ENCODE results near the gene WSB1. TPM values are rescaled to one million over a fixed set of nuclear protein-coding genes. Genes with fewer than 3 reads are reported as not detected.

WSB1 gene
- total RNA-seq, 4 donors from 2014 or later = 89.2 to 218 (median 168) TPM

DNA sequence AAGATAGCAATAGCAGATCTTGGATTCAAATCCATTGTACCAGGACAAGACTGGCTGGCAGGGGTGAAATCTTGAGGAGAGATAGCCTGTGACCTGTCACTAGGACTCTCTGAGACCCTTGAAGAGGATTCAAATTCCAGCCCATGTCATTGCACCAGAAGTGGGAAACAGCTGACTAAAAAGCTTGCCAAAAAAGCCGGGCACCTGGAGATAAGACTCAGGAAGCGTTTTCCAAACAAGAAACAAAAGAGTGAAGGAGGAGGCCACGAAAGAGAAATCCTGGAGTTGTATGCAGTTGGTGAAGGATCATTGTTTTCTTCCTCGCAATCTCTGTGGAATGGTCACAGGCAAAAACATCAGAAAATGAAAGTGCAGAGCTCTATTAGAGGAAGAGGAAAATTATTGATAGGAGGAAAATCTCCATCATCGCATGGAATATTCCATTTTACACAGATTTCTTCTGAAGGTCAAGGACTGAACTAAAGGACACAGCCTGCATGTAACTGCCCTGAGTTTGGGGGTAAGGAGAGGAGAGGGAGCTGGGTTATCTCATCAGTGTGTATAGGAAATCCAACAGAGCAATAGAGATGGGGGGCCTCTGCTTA, 9.0 kb upstream of the WSB1 start:
- intact Hi-C loops (cut with DNase I) = no loop called here
- H3K4me1 ChIP-seq = peaks cover 6 to 22% of the 10 kb centered on the region in 2 donors
- peak overlapping the region; percentile 71 to 86 (median 71) for H3K27ac ChIP-seq
- no peaks in the 10 kb centered on the region for H3K9me3 ChIP-seq
- WGBS, 2 donors = 30 to 47% methylated on average over 5 of the region's 5 CpGs
- no peaks in the 10 kb centered on the region for H3K27me3 ChIP-seq
- peak in 1 of 2 donors; percentile 63 for TF ChIP-seq POLR2A (IDR thresholded peaks at IDR 0.05)
- TF ChIP-seq, protein P1, sequence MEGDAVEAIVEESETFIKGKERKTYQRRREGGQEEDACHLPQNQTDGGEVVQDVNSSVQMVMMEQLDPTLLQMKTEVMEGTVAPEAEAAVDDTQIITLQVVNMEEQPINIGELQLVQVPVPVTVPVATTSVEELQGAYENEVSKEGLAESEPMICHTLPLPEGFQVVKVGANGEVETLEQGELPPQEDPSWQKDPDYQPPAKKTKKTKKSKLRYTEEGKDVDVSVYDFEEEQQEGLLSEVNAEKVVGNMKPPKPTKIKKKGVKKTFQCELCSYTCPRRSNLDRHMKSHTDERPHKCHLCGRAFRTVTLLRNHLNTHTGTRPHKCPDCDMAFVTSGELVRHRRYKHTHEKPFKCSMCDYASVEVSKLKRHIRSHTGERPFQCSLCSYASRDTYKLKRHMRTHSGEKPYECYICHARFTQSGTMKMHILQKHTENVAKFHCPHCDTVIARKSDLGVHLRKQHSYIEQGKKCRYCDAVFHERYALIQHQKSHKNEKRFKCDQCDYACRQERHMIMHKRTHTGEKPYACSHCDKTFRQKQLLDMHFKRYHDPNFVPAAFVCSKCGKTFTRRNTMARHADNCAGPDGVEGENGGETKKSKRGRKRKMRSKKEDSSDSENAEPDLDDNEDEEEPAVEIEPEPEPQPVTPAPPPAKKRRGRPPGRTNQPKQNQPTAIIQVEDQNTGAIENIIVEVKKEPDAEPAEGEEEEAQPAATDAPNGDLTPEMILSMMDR (IDR thresholded peaks at IDR 0.05) = no peak
- H3K4me3 ChIP-seq (replicated peaks in 1 of 3) = peak overlapping the region in 1 of 3 donors; percentile 1
- peak; percentile 74 to 77 for DNase-seq
- no peaks in the 10 kb centered on the region for H3K36me3 ChIP-seq

DNA sequence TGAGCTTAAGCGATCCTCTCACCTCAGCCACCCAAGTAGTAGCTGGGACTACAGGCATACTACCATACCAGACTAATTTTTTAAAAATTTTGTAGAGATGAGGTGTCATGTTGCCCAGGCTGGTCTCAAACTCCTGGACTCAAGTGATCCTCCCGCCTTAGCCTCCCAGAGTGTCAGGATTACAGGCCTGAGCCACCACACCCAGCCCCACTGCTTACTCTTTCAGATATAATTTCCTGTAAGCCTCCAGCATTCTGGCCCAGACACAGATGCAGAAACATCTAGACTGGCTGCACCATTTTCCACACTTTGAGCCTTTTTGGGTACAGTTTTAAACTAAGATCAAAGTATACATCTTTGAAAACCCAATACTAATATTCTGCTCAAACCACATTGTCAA, 8.4 kb upstream of the WSB1 start:
- Histone ChIP-seq H3K4me3 (replicated peaks in 1 of 3) (peak overlapping the region in 1 of 3 donors; percentile 1), H3K27ac (peak overlapping the region; percentile 71 to 86 (median 71)), H3K9me3 (no peaks in the 10 kb centered on the region), H3K36me3 (no peaks in the 10 kb centered on the region), H3K4me1 (peaks cover 6 to 22% of the 10 kb centered on the region in 2 donors), H3K27me3 (no peaks in the 10 kb centered on the region)
- DNase-seq = no peak
- TF ChIP-seq, protein P1 (IDR thresholded peaks at IDR 0.05) = no peak
- no peak for TF ChIP-seq POLR2A (IDR thresholded peaks at IDR 0.05)
- WGBS, 2 donors = 92 to 97% methylated on average over 2 of the region's 2 CpGs
- intact Hi-C loops (cut with DNase I) = no loop called here

DNA sequence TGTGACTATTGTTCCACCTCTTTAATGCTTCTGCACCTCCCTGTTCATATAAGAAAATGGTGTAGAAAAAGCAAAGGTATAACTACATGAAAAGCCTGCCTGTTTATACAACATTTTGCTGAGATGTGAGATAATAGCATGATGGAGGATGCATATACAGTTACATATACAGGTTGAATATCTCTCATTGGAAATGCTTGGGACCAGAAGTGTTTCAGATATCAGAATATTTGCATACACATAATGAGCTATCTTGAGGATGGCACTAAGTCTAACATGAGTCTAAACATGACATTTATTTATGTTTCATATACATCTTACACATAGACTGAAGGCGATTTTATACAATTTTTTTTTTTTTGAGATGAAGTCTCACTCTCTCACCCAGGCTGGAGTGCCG, 5.7 kb upstream of the WSB1 start:
- Histone ChIP-seq H3K27ac (no peak overlapping the region), H3K9me3 (no peaks in the 10 kb centered on the region), H3K4me3 (replicated peaks in 1 of 3) (no peak overlapping the region), H3K27me3 (no peaks in the 10 kb centered on the region), H3K36me3 (no peaks in the 10 kb centered on the region), H3K4me1 (peaks cover 6 to 20% of the 10 kb centered on the region in 2 donors)
- TF ChIP-seq, protein P1 (IDR thresholded peaks at IDR 0.05) = no peak
- TF ChIP-seq POLR2A (IDR thresholded peaks at IDR 0.05) = no peak
- DNase-seq = no peak
- intact Hi-C loops (cut with DNase I) = no loop called here
- WGBS, 2 donors = 90 to 96% methylated on average over 2 of the region's 2 CpGs

DNA sequence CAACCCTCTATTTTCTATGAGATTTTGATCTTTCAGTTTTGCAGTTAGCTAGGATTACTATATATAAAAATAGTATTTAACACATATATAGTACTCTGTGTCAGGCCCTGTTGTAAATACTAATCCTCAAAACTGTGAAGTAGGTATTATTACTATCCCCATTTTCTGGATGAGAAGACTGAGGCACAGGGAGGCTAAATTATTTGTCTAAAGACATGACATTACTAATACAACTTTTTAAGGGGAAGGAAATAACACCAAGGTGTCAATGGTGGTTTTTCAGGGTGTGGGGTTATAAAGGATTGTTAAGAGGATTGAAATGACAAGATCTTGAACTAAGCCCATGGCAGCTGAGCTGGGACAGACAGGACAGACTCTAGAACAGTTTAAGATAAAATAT, 4.1 kb upstream of the WSB1 start:
- Histone ChIP-seq H3K27ac (no peak overlapping the region), H3K4me1 (peaks cover 5 to 17% of the 10 kb centered on the region in 2 donors), H3K36me3 (no peaks in the 10 kb centered on the region), H3K27me3 (no peaks in the 10 kb centered on the region), H3K9me3 (no peaks in the 10 kb centered on the region), H3K4me3 (replicated peaks in 1 of 3) (no peak overlapping the region)
- intact Hi-C loops (cut with DNase I) = no loop called here
- TF ChIP-seq POLR2A (IDR thresholded peaks at IDR 0.05) = no peak
- TF ChIP-seq, protein P1 (IDR thresholded peaks at IDR 0.05) = no peak
- DNase-seq = no peak

DNA sequence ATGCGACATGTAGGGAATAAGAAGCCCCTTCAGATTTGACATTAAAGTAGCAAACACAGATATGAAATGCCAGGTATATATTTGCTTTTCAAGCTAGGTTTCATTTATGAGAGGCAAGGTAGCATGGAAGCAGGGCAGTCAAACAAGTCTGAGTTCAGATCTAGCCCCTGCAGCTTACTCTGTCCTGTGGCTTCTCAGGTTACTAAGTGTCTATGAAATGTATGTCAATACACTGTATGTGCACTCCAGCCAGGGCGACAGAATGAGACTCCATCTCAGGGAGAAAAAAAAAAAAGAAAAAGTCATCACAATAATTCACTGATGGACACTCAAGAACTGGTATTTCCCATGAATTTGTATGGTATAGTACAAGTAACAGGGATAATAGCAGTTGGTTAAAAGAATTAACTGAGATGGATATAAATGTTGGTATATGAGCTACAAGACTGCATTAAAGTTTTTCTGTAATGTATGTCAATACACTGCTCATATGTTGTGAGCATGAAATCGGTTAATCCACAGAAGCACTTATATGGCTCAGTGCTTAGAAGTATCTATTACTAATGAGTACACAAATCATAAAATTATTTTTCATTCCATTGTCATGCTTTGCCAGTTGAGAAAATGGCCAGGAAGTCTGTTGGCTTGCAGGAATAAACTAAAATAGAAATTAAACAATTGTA, 2.9 kb upstream of the WSB1 start:
- Histone ChIP-seq H3K9me3 (no peaks in the 10 kb centered on the region), H3K36me3 (no peaks in the 10 kb centered on the region), H3K4me1 (peaks cover 7 to 8% of the 10 kb centered on the region in 2 donors), H3K27ac (no peak overlapping the region), H3K4me3 (replicated peaks in 1 of 3) (no peak overlapping the region), H3K27me3 (no peaks in the 10 kb centered on the region)
- WGBS, 2 donors = 90 to 94% methylated on average over 3 of the region's 3 CpGs
- DNase-seq = no peak
- TF ChIP-seq, protein P1 (IDR thresholded peaks at IDR 0.05) = no peak
- TF ChIP-seq POLR2A (IDR thresholded peaks at IDR 0.05) = no peak
- intact Hi-C loops (cut with DNase I) = no loop called here
